Nephron (organoid): ENCODE results near the gene UCHL1.

Source experiments
- H3K27ac Mint-ChIP-seq, 3 experiments: 2 replicates each; pipeline ENCODE4 v1.8.0; 2020; ENCODE audit warnings: mixed read lengths in 3 of 3, mild to moderate bottlenecking in 2 of 3, moderate library complexity in 1 of 3
- H3K27me3 Mint-ChIP-seq: 2 replicates; pipeline ENCODE4 v1.8.0; 2021; ENCODE audit warnings: low read depth, mild to moderate bottlenecking, moderate library complexity, mixed read lengths
- H3K36me3 Mint-ChIP-seq: 2 replicates; pipeline ENCODE4 v1.8.0; 2020; ENCODE audit warnings: low read depth, mixed read lengths
- H3K4me1 Mint-ChIP-seq: 2 replicates; pipeline ENCODE4 v1.8.0; 2020; ENCODE audit warnings: mixed read lengths
- H3K4me3 Mint-ChIP-seq, 3 experiments: 2 replicates each; pipeline ENCODE4 v1.8.0; 2020; ENCODE audit warnings: mild to moderate bottlenecking in 3 of 3, mixed read lengths in 3 of 3, moderate library complexity in 2 of 3
- H3K9me3 Mint-ChIP-seq: 2 replicates; pipeline ENCODE4 v1.8.0; 2020; ENCODE audit warnings: mixed read lengths
- CTCF ChIP-seq, 3 experiments: fragments of 200-600 bp; sonication (generic); IDR thresholded peaks; one replicate each; pipeline ENCODE4 v1.5.0; 2021; ENCODE audit warnings: antibody characterized with exemption in 3 of 3; ENCODE audit not compliant: unreplicated experiment in 3 of 3

The UCHL1 gene

DNA sequence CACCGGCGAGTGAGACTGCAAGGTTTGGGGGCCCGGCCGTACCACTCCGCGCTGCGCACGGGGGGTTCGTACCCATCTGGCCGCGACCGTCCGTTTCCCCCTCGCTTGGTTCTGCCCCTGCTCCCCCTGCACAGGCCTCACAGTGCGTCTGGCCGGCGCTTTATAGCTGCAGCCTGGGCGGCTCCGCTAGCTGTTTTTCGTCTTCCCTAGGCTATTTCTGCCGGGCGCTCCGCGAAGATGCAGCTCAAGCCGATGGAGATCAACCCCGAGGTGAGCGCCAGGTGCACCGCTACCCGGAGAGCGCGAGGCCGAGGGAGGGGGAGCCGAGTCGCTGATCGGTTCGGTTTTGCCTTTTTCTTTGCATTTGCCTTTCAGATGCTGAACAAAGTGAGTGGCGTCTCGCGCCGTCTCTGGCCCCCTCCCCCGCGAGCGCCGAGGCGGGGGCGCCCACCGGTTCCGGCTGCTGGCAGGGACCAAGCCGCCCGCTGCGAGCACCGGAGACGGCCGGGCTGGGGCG is at the start of gene UCHL1:
Gene UCHL1, plus strand, starts transcription at position 189 of the 517 bp plus-strand sequence. Its CDS starts 49 bp downstream, at position 238.
- TF ChIP-seq CTCF (IDR thresholded peaks at IDR 0.05; ENCODE audit: unreplicated experiment in 3 of 3), result no peak
- H3K9me3 Mint-ChIP-seq, result no peaks in the 10 kb centered on the region
- peaks cover 14% of the 10 kb centered on the region for H3K36me3 Mint-ChIP-seq
- H3K4me3 Mint-ChIP-seq, result peak within 1 kb of the TSS; percentile 93 to 96 (median 95)
- peaks cover 23% of the 10 kb centered on the region for H3K27me3 Mint-ChIP-seq
- peaks cover 20% of the 10 kb centered on the region for H3K4me1 Mint-ChIP-seq
- peak within 1 kb of the TSS; percentile 0 to 83 (median 69) for H3K27ac Mint-ChIP-seq

DNA sequence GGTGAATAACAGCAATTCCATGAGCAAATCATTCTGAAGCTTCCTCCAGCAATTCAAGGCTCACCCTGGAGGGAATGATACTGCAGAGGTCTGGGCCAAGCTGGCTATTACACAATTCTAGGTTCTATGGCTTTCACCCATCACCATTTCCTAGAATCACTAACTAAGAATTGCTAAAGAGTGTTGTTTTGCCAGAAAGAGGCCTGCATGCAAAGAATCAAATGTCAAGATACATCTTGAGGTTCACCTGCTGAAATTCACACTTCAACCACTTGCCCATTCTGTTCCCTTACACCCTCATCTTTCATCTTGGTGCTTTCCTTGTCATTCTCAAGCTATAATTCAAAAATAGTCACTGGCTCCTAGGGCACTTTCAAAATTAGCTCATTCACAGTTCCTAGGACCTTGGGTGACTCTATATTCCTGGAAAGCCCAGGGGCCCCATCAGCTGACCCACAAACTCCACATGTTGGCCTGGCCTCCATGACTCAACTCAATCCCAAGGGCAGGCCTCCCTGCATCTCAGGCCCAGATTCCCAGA is 49.4 kb upstream of the UCHL1 start:
- H3K4me3 Mint-ChIP-seq, result no peak overlapping the region
- peak overlapping the region in 2 of 3 experiments; percentile 30 to 40 for H3K27ac Mint-ChIP-seq
- no peaks in the 10 kb centered on the region for H3K36me3 Mint-ChIP-seq
- TF ChIP-seq CTCF (IDR thresholded peaks at IDR 0.05; ENCODE audit: unreplicated experiment in 3 of 3), result no peak
- peaks cover 4% of the 10 kb centered on the region for H3K27me3 Mint-ChIP-seq
- peaks cover 72% of the 10 kb centered on the region for H3K4me1 Mint-ChIP-seq
- H3K9me3 Mint-ChIP-seq, result no peaks in the 10 kb centered on the region

GRCh38 chr4:41209187-41209586 is 47.5 kb upstream of the UCHL1 start:
- no peak for TF ChIP-seq CTCF (IDR thresholded peaks at IDR 0.05; ENCODE audit: unreplicated experiment in 3 of 3)
- H3K36me3 Mint-ChIP-seq, result no peaks in the 10 kb centered on the region
- no peak overlapping the region for H3K4me3 Mint-ChIP-seq
- H3K27me3 Mint-ChIP-seq, result peaks cover 5% of the 10 kb centered on the region
- H3K27ac Mint-ChIP-seq, result peak overlapping the region in 1 of 3 experiments; percentile 11
- H3K4me1 Mint-ChIP-seq, result peaks cover 66% of the 10 kb centered on the region
- H3K9me3 Mint-ChIP-seq, result no peaks in the 10 kb centered on the region

DNA sequence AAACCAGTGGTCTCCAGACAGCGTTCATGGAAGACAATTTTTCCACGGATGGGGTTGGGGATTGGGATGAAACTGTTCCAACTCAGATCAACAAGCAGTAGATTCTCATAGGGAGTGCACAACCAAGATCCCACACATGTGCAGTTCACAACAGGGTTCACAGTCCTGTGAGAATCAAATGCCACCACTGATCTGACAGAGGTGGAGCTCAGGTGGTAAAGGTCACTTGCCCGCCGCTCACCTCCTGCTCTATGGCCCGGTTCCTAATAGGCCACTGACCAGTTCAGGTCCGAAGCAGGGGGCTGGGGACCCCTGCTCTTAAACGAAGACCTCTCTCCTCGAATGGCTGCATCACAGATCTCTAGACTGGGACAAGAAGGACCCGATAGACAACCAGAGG is 46.8 kb upstream of the UCHL1 start:
- no peak for TF ChIP-seq CTCF (IDR thresholded peaks at IDR 0.05; ENCODE audit: unreplicated experiment in 3 of 3)
- Mint-ChIP-seq H3K27ac (no peak overlapping the region), H3K4me3 (peak overlapping the region in 1 of 3 experiments; percentile 5), H3K9me3 (no peaks in the 10 kb centered on the region), H3K27me3 (peaks cover 5% of the 10 kb centered on the region), H3K36me3 (no peaks in the 10 kb centered on the region), H3K4me1 (peaks cover 59% of the 10 kb centered on the region)

GRCh38 chr4:41211951-41212615 is 44.6 kb upstream of the UCHL1 start:
- Mint-ChIP-seq H3K4me1 (peaks cover 52% of the 10 kb centered on the region), H3K27me3 (peaks cover 5% of the 10 kb centered on the region), H3K36me3 (no peaks in the 10 kb centered on the region), H3K9me3 (no peaks in the 10 kb centered on the region), H3K27ac (peak overlapping the region; percentile 62 to 68 (median 64)), H3K4me3 (peak overlapping the region; percentile 91 to 97 (median 93))
- TF ChIP-seq CTCF (IDR thresholded peaks at IDR 0.05; ENCODE audit: unreplicated experiment in 3 of 3), result no peak
